IMR-90 (cell line): ENCODE data around the gene MOCOS. TPM values are rescaled to one million over a fixed set of nuclear protein-coding genes. Genes with fewer than 3 reads are reported as not detected.

ENCODE experiments used
- ATAC-seq: fragments of 200-7000 bp; cut with Tn5 transposase; 2 replicates; pipeline ENCODE4 v1.9.1; 2020; ENCODE audit warnings: low read depth, mild to moderate bottlenecking, moderate library complexity
- BruUV-seq: library from RNA; stranded (reverse); fragments of 400-500 nt; replicated peaks from 2 replicates; lab custom pipeline; 2021; lab: Mats Ljungman, UMichigan
- CTCF ChIA-PET: fragments of 300-600 bp; formaldehyde crosslinking; extraction: SDS; loops from one replicate; lab custom pipeline; 2021; ENCODE audit warnings: antibody characterized with exemption; lab: Yijun Ruan, JAX
- POLR2A ChIA-PET: fragments of 300-600 bp; sonication (Branson Sonifier 250); formaldehyde crosslinking; loops from one replicate; lab custom pipeline; 2022; ENCODE audit warnings: antibody characterized with exemption; ENCODE audit not compliant: unreplicated experiment; lab: Charles Lee
- DNase-seq: peaks from one replicate; pipeline ENCODE4 v3.0.0; 2013
- H2AFZ ChIP-seq: replicated peaks from 2 replicates; pipeline ENCODE3; 2013; ENCODE audit warnings: low read length, mild to moderate bottlenecking; ENCODE audit not compliant: poor library complexity
- H2AK5ac ChIP-seq: 2 replicates; pipeline ENCODE4 v1.6.1; 2013; ENCODE audit warnings: low read depth, low read length, inconsistent platforms
- H2AK9ac ChIP-seq: replicated peaks from 2 replicates; pipeline ENCODE3; 2013; ENCODE audit warnings: mild to moderate bottlenecking, low read depth, low read length, moderate library complexity; ENCODE audit not compliant: poor library complexity
- H2BK120ac ChIP-seq: 2 replicates; pipeline ENCODE4 v1.6.1; 2013; ENCODE audit warnings: low read depth, low read length, inconsistent platforms
- H2BK15ac ChIP-seq: 3 replicates; pipeline ENCODE4 v1.6.1; 2013; ENCODE audit warnings: low read depth, low read length, inconsistent platforms
- H2BK20ac ChIP-seq: 2 replicates; pipeline ENCODE4 v1.6.1; 2013; ENCODE audit warnings: low read depth, mild to moderate bottlenecking, inconsistent platforms, low read length, moderate library complexity
- H2BK5ac ChIP-seq: 2 replicates; pipeline ENCODE4 v1.6.1; 2013; ENCODE audit warnings: mild to moderate bottlenecking, low read depth, low read length, inconsistent platforms; ENCODE audit not compliant: poor library complexity, severe bottlenecking
- H3K14ac ChIP-seq: replicated peaks from 2 replicates; pipeline ENCODE4 v1.6.1; 2013; ENCODE audit warnings: low read depth, low read length, inconsistent platforms
- H3K18ac ChIP-seq: 2 replicates; pipeline ENCODE4 v1.6.1; 2013; ENCODE audit warnings: low read depth, low read length, control low read depth
- H3K23ac ChIP-seq: 2 replicates; pipeline ENCODE4 v1.6.1; 2013; ENCODE audit warnings: low read depth, low read length, inconsistent platforms
- H3K27ac ChIP-seq: 2 replicates; pipeline ENCODE4 v1.5.1; 2013; ENCODE audit warnings: mild to moderate bottlenecking, control low read depth, low read length; ENCODE audit not compliant: insufficient read depth
- H3K27me3 ChIP-seq: 2 replicates; pipeline ENCODE4 v1.6.1; 2013; ENCODE audit warnings: low read length; ENCODE audit not compliant: control insufficient read depth, insufficient read depth
- H3K36me3 ChIP-seq: 2 replicates; pipeline ENCODE4 v1.6.1; 2013; ENCODE audit warnings: low read length, mixed read lengths; ENCODE audit not compliant: control insufficient read depth, insufficient read depth
- H3K4ac ChIP-seq: 2 replicates; pipeline ENCODE4 v1.6.1; 2013; ENCODE audit warnings: low read depth, low read length, inconsistent platforms
- H3K4me1 ChIP-seq: 2 replicates; pipeline ENCODE4 v1.6.1; 2013; ENCODE audit warnings: low read length, mixed read lengths; ENCODE audit not compliant: control insufficient read depth, insufficient read depth
- H3K4me2 ChIP-seq: 2 replicates; pipeline ENCODE4 v1.6.1; 2013; ENCODE audit warnings: low read depth, mild to moderate bottlenecking, control low read depth, low read length, moderate library complexity
- H3K4me3 ChIP-seq: 2 replicates; pipeline ENCODE4 v1.5.1; 2013; ENCODE audit warnings: low read depth, mild to moderate bottlenecking, control low read depth, low read length, moderate library complexity; ENCODE audit not compliant: insufficient read depth
- H3K56ac ChIP-seq: 2 replicates; pipeline ENCODE4 v1.6.1; 2013; ENCODE audit warnings: low read length, inconsistent platforms; ENCODE audit not compliant: insufficient read depth; ENCODE audit errors: extremely low read depth
- H3K79me1 ChIP-seq, 2 experiments: 2 replicates each; pipeline ENCODE4 v1.6.1; 2013; ENCODE audit warnings: low read length in 2 of 2, inconsistent platforms in 1 of 2, low read depth in 1 of 2
- H3K9ac ChIP-seq: 2 replicates; pipeline ENCODE4 v1.6.1; 2013; ENCODE audit warnings: low read depth, low read length, control low read depth
- H3K9me1 ChIP-seq: 2 replicates; pipeline ENCODE4 v1.6.1; 2013; ENCODE audit warnings: low read length, inconsistent platforms; ENCODE audit not compliant: insufficient read depth
- H3K9me3 ChIP-seq: 2 replicates; pipeline ENCODE4 v1.6.1; 2013; ENCODE audit warnings: low read length; ENCODE audit not compliant: control insufficient read depth, insufficient read depth
- H4K20me1 ChIP-seq: 2 replicates; pipeline ENCODE4 v1.6.1; 2013; ENCODE audit warnings: low read length, inconsistent platforms; ENCODE audit not compliant: insufficient read depth
- H4K5ac ChIP-seq: 2 replicates; pipeline ENCODE4 v1.6.1; 2013; ENCODE audit warnings: mild to moderate bottlenecking, low read depth, low read length, control low read depth
- H4K8ac ChIP-seq, 2 experiments: 2 replicates each; pipeline ENCODE4 v1.6.1; 2013; ENCODE audit warnings: low read depth in 2 of 2, low read length in 2 of 2, control low read depth in 1 of 2, inconsistent platforms in 1 of 2
- H4K91ac ChIP-seq: 2 replicates; pipeline ENCODE4 v1.6.1; 2013; ENCODE audit warnings: low read depth, low read length, inconsistent platforms; ENCODE audit not compliant: insufficient read depth
- BHLHE40 ChIP-seq: fragments of 150-350 bp; IDR thresholded peaks from 2 replicates; pipeline ENCODE4 v1.6.1; 2016; ENCODE audit warnings: mild to moderate bottlenecking, low read depth, low read length
- CEBPB ChIP-seq: IDR thresholded peaks from 2 replicates; pipeline ENCODE4 v1.6.1; 2012; ENCODE audit warnings: low read depth, low read length, improper control_type of control experiment
- CHD1 ChIP-seq: IDR thresholded peaks from 2 replicates; pipeline ENCODE4 v1.6.1; 2012; ENCODE audit warnings: low read depth, low read length, improper control_type of control experiment
- CTCF ChIP-seq: conservative IDR thresholded peaks from 2 replicates; pipeline ENCODE4 v1.5.1; 2012; ENCODE audit warnings: mild to moderate bottlenecking, low read depth, low read length, improper control_type of control experiment
- ELK1 ChIP-seq: fragments of 150-350 bp; IDR thresholded peaks from 2 replicates; pipeline ENCODE4 v1.6.1; 2016; ENCODE audit warnings: low read depth, mild to moderate bottlenecking, low read length, moderate library complexity, borderline replicate concordance
- FOS ChIP-seq: fragments of 150-350 bp; IDR thresholded peaks from 2 replicates; pipeline ENCODE4 v1.6.1; 2016; ENCODE audit warnings: low read depth, low read length
- MAFK ChIP-seq: IDR thresholded peaks from 2 replicates; pipeline ENCODE4 v1.6.1; 2012; ENCODE audit warnings: low read depth, low read length, improper control_type of control experiment
- MAZ ChIP-seq: IDR thresholded peaks from 2 replicates; pipeline ENCODE4 v1.6.1; 2012; ENCODE audit warnings: low read depth, mild to moderate bottlenecking, low read length, improper control_type of control experiment, moderate library complexity, borderline replicate concordance
- MXI1 ChIP-seq: IDR thresholded peaks from 2 replicates; pipeline ENCODE4 v1.6.1; 2012; ENCODE audit warnings: low read depth, mild to moderate bottlenecking, low read length, moderate library complexity, borderline replicate concordance
- NFE2L2 ChIP-seq: fragments of 150-350 bp; IDR thresholded peaks from 2 replicates; pipeline ENCODE4 v1.6.1; 2016; ENCODE audit warnings: low read depth, mild to moderate bottlenecking, low read length
- POLR2A ChIP-seq: IDR thresholded peaks from 2 replicates; pipeline ENCODE4 v1.6.1; 2012; ENCODE audit warnings: mild to moderate bottlenecking, low read depth, low read length
- RAD21 ChIP-seq: IDR thresholded peaks from 2 replicates; pipeline ENCODE4 v1.6.1; 2012; ENCODE audit warnings: low read length, improper control_type of control experiment
- RCOR1 ChIP-seq: IDR thresholded peaks from 2 replicates; pipeline ENCODE4 v1.6.1; 2012; ENCODE audit warnings: mild to moderate bottlenecking, low read length, improper control_type of control experiment; ENCODE audit not compliant: insufficient replicate concordance
- RFX5 ChIP-seq: IDR thresholded peaks from 2 replicates; pipeline ENCODE4 v1.8.0; 2012; ENCODE audit warnings: low read depth, mild to moderate bottlenecking, low read length, moderate library complexity
- SMC3 ChIP-seq: fragments of 150-350 bp; IDR thresholded peaks from 2 replicates; pipeline ENCODE4 v1.6.1; 2016; ENCODE audit warnings: low read depth, mild to moderate bottlenecking, antibody characterized with exemption, low read length, moderate library complexity
- WGBS, 2 experiments: methylation state at CpG; one replicate each; pipeline versions ENCODE4 v1.1.5 to v1.1.7; 2013; ENCODE audit warnings: missing lambda C conversion rate in 2 of 2; ENCODE audit not compliant: insufficient read length in 1 of 2; ENCODE audit errors: extremely low coverage in 2 of 2; 5-methylcytosine and 5-hydroxymethylcytosine counted together
- dilution Hi-C: fragments of 300-500 bp; cut with HindIII; formaldehyde crosslinking; loops from one replicate; pipeline ENCODE4 v1.14.3; 2018; ENCODE audit warnings: low sequenced_read_pairs; ENCODE audit not compliant: unreplicated experiment
- in situ Hi-C: fragments of 300-500 bp; cut with MboI; formaldehyde crosslinking; loops from 3 replicates; pipeline ENCODE4 v1.14.3; 2019; ENCODE audit warnings: low sequenced_read_pairs, inconsistent platforms, mixed read lengths
- intact Hi-C: fragments of 100-400 bp; cut with micrococcal nuclease; formaldehyde crosslinking; loops from 2 replicates; pipeline ENCODE4 v1.10.0; 2022
- polyA plus RNA-seq, 3 experiments: library from polyadenylated mRNA; depleted of rRNA; stranded (reverse); fragments of >200 nt; gene quantifications; 2 replicates each; pipeline ENCODE4 v1.2.3, GENCODE V29; 2012; ENCODE audit warnings: low replicate concordance in 1 of 3
- total RNA-seq: library from RNA; depleted of rRNA; stranded (reverse); fragments of >200 nt; gene quantifications from 2 replicates; pipeline ENCODE4 v1.2.3, GENCODE V29; 2012
- TF ChIP-seq, protein P1 (sequence below): fragments of 150-350 bp; IDR thresholded peaks from 2 replicates; pipeline ENCODE4 v1.6.1; 2017; ENCODE audit warnings: mild to moderate bottlenecking, antibody characterized with exemption, low read length, low read depth

MOCOS gene
- total and polyA plus RNA-seq, 2 of the 4 experiments (the other 2 are of a cell fraction): 1.1 to 2.2 TPM

GRCh38 chr18:36312806-36313395 lies 125.6 kb downstream of the MOCOS start:
- no peak overlapping the region for H3K4ac ChIP-seq
- TF ChIP-seq MAZ (no peak), MAFK (no peak), ELK1 (no peak), MXI1 (no peak), NFE2L2 (no peak), RCOR1 (no peak), FOS (no peak), BHLHE40 (no peak), CHD1 (no peak), CTCF (no peak), CEBPB (no peak), SMC3 (no peak), POLR2A (no peak), RFX5 (no peak), RAD21 (no peak)
- TF ChIP-seq, protein P1, sequence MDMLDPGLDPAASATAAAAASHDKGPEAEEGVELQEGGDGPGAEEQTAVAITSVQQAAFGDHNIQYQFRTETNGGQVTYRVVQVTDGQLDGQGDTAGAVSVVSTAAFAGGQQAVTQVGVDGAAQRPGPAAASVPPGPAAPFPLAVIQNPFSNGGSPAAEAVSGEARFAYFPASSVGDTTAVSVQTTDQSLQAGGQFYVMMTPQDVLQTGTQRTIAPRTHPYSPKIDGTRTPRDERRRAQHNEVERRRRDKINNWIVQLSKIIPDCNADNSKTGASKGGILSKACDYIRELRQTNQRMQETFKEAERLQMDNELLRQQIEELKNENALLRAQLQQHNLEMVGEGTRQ: no peak
- H3K9me3 ChIP-seq: no peaks in the 10 kb centered on the region
- no CpG with 5 or more reads among the region's 2 CpGs for WGBS, 2 experiments
- no peak overlapping the region for H4K91ac ChIP-seq
- H2BK5ac ChIP-seq: no peak overlapping the region
- H2AK9ac ChIP-seq: no peak overlapping the region
- dilution Hi-C loops: no loop called here
- no TSS peak for BruUV-seq
- H2BK15ac ChIP-seq: peak overlapping the region; percentile 5; the same call in 1 of the 3 replicates
- no peak overlapping the region for H2BK20ac ChIP-seq
- no peak overlapping the region for H3K18ac ChIP-seq
- ChIA-PET CTCF (no interaction called here), POLR2A (no interaction called here)
- H2AK5ac ChIP-seq: no peak overlapping the region; the same call in 1 of the 2 replicates
- H3K9me1 ChIP-seq: peaks cover 31% of the 10 kb centered on the region
- H4K5ac ChIP-seq: no peak overlapping the region
- H3K56ac ChIP-seq: no peak overlapping the region
- H3K27ac ChIP-seq: no peak overlapping the region
- H3K27me3 ChIP-seq: no peaks in the 10 kb centered on the region
- H2AFZ ChIP-seq: no peak overlapping the region
- no peak overlapping the region for H3K23ac ChIP-seq
- H3K4me2 ChIP-seq: no peak overlapping the region
- H4K20me1 ChIP-seq: peaks cover 15% of the 10 kb centered on the region
- DNase-seq (peak; percentile 39), ATAC-seq (no peak)
- H4K8ac ChIP-seq: no peak overlapping the region
- H3K9ac ChIP-seq: no peak overlapping the region
- no peaks in the 10 kb centered on the region for H3K36me3 ChIP-seq
- in situ Hi-C loops: no loop called here
- H3K4me1 ChIP-seq: peaks cover 20% of the 10 kb centered on the region
- peaks cover 20 to 50% of the 10 kb centered on the region in 2 experiments for H3K79me1 ChIP-seq
- intact Hi-C loops: no loop called here
- H3K14ac ChIP-seq: no peak overlapping the region
- H2BK120ac ChIP-seq: no peak overlapping the region
- no peak overlapping the region for H3K4me3 ChIP-seq
